ENCODE measurements around the gene NFATC1.

GRCh38 chr18:79540904-79541282 is 145.2 kb downstream of the NFATC1 start:
- TF ChIP-seq POLR2AphosphoS5 (IDR thresholded peaks at IDR 0.05), result no peak
- no peak for TF ChIP-seq POLR2A (IDR thresholded peaks at IDR 0.05)

Data from suprapubic skin (tissue), 4 donors.